ENCODE results near the gene ATP1A1.

ATP1A1 gene

GRCh38 chr1:116347696-116348095 lies 25.3 kb upstream of the ATP1A1 start:
- H3K4me1 ChIP-seq (ENCODE audit: insufficient read depth, poor library complexity, severe bottlenecking): no peaks in the 10 kb centered on the region
- H3K27ac ChIP-seq (ENCODE audit: poor library complexity, severe bottlenecking): no peak overlapping the region
- ATAC-seq (ENCODE audit: low read depth) (no peak), DNase-seq (ENCODE audit: low spot score) (no peak)
- H3K36me3 ChIP-seq (ENCODE audit: low read depth): no peaks in the 10 kb centered on the region
- no peaks in the 10 kb centered on the region for H3K27me3 ChIP-seq (ENCODE audit: insufficient read depth, poor library complexity, severe bottlenecking)
- TF ChIP-seq CTCF (IDR thresholded peaks at IDR 0.05; ENCODE audit: poor library complexity, severe bottlenecking): no peak
- no peak overlapping the region for H3K4me3 ChIP-seq (ENCODE audit: severe bottlenecking)
- H3K9me3 ChIP-seq (ENCODE audit: severe bottlenecking): no peaks in the 10 kb centered on the region

GRCh38 chr1:116350097-116350645 lies 22.9 kb upstream of the ATP1A1 start:
- no peaks in the 10 kb centered on the region for H3K36me3 ChIP-seq (ENCODE audit: low read depth)
- no peak overlapping the region for H3K4me3 ChIP-seq (ENCODE audit: severe bottlenecking)
- H3K27me3 ChIP-seq (ENCODE audit: insufficient read depth, poor library complexity, severe bottlenecking): no peaks in the 10 kb centered on the region
- no peaks in the 10 kb centered on the region for H3K4me1 ChIP-seq (ENCODE audit: insufficient read depth, poor library complexity, severe bottlenecking)
- DNase-seq (ENCODE audit: low spot score) (no peak), ATAC-seq (ENCODE audit: low read depth) (no peak)
- H3K9me3 ChIP-seq (ENCODE audit: severe bottlenecking): no peaks in the 10 kb centered on the region
- TF ChIP-seq CTCF (IDR thresholded peaks at IDR 0.05; ENCODE audit: poor library complexity, severe bottlenecking): no peak
- H3K27ac ChIP-seq (ENCODE audit: poor library complexity, severe bottlenecking): no peak overlapping the region

GRCh38 chr1:116351914-116352313 lies 21.1 kb upstream of the ATP1A1 start:
- Histone ChIP-seq H3K4me3 (ENCODE audit: severe bottlenecking) (no peak overlapping the region), H3K27me3 (ENCODE audit: insufficient read depth, poor library complexity, severe bottlenecking) (no peaks in the 10 kb centered on the region), H3K27ac (ENCODE audit: poor library complexity, severe bottlenecking) (no peak overlapping the region), H3K4me1 (ENCODE audit: insufficient read depth, poor library complexity, severe bottlenecking) (peaks cover 6% of the 10 kb centered on the region), H3K9me3 (ENCODE audit: severe bottlenecking) (no peaks in the 10 kb centered on the region), H3K36me3 (ENCODE audit: low read depth) (no peaks in the 10 kb centered on the region)
- ATAC-seq (ENCODE audit: low read depth) (no peak), DNase-seq (ENCODE audit: low spot score) (no peak)
- no peak for TF ChIP-seq CTCF (IDR thresholded peaks at IDR 0.05; ENCODE audit: poor library complexity, severe bottlenecking)

GRCh38 chr1:116352349-116352813 lies 20.7 kb upstream of the ATP1A1 start:
- no peaks in the 10 kb centered on the region for H3K27me3 ChIP-seq (ENCODE audit: insufficient read depth, poor library complexity, severe bottlenecking)
- H3K4me3 ChIP-seq (ENCODE audit: severe bottlenecking): no peak overlapping the region
- no peaks in the 10 kb centered on the region for H3K9me3 ChIP-seq (ENCODE audit: severe bottlenecking)
- H3K27ac ChIP-seq (ENCODE audit: poor library complexity, severe bottlenecking): no peak overlapping the region
- H3K4me1 ChIP-seq (ENCODE audit: insufficient read depth, poor library complexity, severe bottlenecking): peaks cover 11% of the 10 kb centered on the region
- no peak for DNase-seq (ENCODE audit: low spot score)
- ATAC-seq (ENCODE audit: low read depth): no peak
- H3K36me3 ChIP-seq (ENCODE audit: low read depth): no peaks in the 10 kb centered on the region
- TF ChIP-seq CTCF (IDR thresholded peaks at IDR 0.05; ENCODE audit: poor library complexity, severe bottlenecking): no peak

- ATAC-seq (ENCODE audit: low read depth): no peak
- Histone ChIP-seq H3K27ac (ENCODE audit: poor library complexity, severe bottlenecking) (no peak overlapping the region), H3K4me1 (ENCODE audit: insufficient read depth, poor library complexity, severe bottlenecking) (peaks cover 14% of the 10 kb centered on the region), H3K27me3 (ENCODE audit: insufficient read depth, poor library complexity, severe bottlenecking) (no peaks in the 10 kb centered on the region), H3K4me3 (ENCODE audit: severe bottlenecking) (no peak overlapping the region), H3K9me3 (ENCODE audit: severe bottlenecking) (no peaks in the 10 kb centered on the region), H3K36me3 (ENCODE audit: low read depth) (no peaks in the 10 kb centered on the region)
- no peak for DNase-seq (ENCODE audit: low spot score)
- TF ChIP-seq CTCF (IDR thresholded peaks at IDR 0.05; ENCODE audit: poor library complexity, severe bottlenecking): no peak
Measured at GRCh38 chr1:116353155-116353554, 19.9 kb upstream of the ATP1A1 start.

Measured in RWPE2 (cell line).